UCSD-AML1 (cell line): ENCODE results near the gene PGAP6.
A peak's percentile ranks its signal among the peaks of the same experiment; 100 is the strongest.
"Not testable (repeated sequence)": the region's sequence is repeated elsewhere in the genome, so short reads cannot be mapped to it uniquely, and the experiment has no call there.

Experiments
- DNase-seq: peaks from one replicate; lab custom pipeline; 2025; ENCODE audit not compliant: unreplicated experiment; lab: John Stamatoyannopoulos, UW

The PGAP6 gene

DNA sequence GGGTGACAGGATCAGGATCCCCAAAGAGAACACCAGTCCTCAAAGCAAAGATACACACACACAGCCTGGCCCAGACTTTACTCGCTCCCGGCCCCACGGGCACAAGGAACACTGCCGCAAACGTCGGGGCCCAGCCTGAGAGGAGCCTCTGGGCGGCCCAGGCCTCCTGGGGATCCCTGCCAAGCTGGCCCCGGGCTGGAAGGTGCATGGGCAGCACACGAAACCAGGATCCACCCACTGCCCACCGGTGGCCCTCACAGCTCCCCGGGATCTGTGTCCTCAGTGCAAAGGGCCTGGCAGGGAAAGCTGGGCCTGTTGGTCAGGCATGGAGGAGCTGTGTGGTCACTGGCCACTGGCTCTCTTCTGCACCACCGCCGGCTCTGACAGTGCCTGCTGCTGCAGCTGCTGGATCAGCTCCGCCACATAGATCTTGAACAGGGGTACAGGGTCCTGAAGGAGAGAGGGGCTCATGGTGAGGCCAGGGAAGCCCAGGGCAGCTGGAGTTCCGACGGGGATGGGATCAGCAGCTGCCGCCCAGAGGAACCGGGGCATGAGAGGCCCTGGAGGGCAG is 14.4 kb downstream of the PGAP6 start:
- DNase-seq = no peak

DNA sequence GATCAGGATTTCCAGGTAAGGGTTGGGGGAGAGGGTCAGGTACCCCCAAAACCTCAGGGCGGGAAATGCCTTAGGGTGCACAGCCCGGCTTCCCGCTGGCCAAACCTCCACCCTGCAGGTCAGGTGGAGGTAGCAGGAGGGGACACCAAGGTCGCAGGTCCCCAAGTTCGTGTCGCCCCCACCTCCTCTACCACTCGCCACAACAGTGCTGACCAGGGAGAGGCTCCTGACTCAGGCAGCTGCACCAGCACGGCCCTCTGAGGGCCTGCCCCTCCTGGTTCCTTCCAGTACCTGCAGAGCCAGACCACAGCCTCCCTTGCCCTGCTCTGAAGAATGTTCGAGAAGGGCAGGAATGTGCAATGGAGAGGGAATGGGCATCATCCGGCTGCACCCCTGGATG is 15.3 kb downstream of the PGAP6 start:
- DNase-seq = no peak

DNA sequence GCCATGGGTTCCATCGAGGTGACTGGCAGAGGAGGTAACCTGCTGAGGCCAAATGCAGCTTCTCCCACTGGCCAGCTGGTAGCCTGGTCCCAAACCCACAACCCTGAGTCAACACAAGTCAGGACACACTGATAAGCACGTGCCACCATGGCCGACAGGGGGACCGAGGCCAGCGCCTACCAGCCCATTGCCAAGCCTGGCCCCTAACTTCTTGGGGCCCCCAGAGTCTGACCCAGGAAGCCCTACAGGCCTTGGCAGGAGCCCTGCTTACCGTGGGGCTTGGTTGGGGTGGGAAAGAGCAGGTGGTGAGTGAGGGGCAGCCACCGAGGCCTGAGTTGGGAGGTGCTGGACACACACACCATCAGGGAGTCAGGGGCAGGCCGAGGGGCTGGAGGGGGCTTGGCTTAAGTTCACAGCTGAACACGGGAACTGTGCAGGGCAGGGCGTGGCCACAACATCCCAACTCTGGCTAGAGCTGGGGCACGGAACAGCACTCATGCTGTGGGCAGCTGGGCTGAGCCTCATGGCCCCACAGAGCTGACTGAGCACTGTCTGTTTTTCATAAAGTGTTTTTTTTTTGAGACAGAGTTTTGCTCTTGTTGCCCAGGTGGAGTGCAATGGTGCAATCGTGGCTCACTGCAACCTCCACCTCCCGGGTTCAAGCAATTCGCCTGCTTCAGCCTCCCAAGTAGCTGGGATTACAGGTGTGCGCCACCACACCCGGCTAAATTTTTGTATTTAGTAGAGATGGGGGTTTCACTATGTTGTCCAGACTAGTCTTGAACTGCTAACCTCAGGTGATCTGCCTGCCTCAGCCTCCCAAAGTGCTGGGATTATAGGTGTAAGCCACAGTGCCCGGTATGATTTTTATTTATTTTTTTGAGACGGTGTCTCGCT is 16.9 kb downstream of the PGAP6 start:
- DNase-seq = no peak

DNA sequence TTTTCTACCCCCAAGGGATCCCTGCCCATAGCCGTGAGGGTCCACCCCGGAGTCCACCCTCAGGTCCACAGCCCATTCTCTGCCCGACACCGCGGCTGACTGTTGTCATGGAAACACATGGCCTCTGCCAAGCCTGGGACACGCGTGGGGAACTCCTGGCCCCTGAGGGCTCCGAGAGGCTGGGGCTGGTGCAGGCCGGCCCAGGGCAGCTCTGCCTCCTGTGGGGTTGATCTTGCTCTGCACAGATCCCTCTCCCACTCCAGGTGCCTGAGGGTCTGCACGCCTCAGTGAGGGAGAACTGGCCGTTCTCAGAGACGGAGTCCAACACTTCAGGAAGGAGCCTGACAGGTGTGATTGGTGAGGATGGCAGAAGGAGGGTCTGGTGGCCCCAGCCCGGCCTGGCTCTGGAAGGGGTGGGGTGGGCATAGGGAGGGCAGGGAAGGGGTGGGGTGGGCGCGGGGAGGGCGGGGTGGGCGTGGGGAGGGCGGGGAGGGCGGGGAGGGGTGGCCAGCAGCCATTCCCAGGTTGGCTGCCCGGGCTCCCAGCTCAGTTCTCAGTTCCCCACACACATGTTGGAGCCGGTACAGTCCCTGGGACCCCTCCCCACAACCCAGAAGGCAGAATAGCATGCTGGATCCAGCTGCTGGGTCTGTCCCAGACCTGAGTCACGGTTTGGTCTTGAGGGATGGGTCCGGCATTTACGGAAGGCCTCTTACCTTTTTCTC is 17.9 kb downstream of the PGAP6 start:
- DNase-seq = no peak

DNA sequence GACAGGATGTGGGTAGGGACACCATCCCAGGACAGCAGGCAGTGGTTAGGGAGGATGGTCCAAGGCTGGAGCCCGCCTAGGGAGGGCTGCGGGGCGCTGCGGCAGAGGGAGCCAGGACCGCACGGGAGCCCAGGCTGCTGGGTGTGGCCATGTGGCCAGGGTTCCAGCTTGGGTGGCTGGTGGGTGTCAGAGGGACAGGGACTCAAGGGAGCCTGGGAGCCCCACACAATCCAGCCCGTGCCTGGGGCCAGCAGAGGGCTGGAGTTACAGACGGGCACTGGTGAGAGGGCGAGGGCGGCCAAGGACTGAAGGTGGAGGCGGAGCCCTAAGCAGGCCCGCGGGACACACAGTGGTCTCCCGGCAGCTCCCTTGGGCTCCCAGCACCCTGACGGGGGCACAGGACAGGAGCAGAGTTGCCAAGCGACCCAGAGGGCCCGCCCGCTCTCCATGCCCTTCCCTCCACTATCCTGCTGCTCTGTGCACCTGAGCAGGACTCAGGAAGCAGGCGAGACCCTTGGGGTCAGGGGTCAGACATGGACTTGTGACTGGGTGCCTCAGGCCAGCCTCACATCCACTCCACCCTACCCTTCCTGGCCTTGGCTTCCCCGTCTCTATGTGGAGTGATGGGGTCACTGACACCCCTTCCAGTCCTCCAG is 18.5 kb downstream of the PGAP6 start:
- DNase-seq = no peak

DNA sequence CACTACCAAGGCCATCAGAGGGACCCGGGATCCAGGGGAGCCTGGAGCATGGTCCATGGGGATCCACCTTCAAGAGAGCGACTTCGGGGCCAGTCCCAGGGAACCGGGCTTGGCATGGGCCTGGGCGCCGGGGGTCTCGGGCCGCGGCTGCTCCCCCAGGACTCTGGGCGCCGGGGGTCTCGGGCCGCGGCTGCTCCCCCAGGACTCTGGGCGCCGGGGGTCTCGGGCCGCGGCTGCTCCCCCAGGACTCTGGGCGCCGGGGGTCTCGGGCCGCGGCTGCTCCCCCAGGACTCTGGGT is 19.1 kb downstream of the PGAP6 start:
- not testable (repeated sequence) for DNase-seq

DNA sequence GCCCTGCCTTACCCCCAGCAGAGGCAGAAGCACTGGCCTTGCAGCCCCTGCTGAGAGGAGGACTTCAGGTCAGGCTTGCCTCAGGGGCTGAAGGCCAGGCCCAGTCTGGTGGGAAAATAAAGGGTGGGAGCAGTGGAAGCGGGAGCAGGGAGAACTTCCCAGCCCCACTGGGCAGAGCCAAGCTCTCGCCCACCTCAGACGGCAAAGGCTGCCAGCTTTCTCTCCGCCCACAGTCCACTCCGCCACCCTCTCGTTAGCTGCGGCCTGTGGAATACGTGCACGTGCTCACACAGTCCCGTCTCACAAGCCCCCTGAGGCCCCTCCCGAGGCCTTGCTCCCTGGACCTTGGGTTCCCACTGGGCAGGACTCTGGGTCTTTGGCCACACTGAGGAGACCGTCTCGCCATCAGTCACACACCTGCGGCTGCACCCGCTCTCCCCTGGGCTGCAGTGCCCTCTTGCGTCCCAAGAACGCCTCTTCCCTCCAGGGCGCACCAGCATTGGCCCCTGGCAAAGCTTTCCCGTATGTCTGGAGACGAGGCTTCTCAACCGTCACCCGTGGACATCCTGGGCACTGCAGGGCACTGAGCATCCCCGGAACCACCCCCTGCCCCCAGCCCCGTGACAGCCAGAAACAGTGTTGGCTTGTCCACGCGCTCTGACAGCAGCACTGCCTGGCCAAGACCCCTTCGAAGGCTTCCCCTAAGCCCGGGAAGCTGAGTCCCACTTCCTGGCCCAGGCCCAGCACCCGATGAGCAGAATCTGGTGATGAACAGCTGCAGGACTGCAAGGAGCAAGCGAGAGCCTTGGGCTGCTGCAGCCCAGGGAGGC is 19.7 kb downstream of the PGAP6 start:
- DNase-seq = peak; percentile 65

DNA sequence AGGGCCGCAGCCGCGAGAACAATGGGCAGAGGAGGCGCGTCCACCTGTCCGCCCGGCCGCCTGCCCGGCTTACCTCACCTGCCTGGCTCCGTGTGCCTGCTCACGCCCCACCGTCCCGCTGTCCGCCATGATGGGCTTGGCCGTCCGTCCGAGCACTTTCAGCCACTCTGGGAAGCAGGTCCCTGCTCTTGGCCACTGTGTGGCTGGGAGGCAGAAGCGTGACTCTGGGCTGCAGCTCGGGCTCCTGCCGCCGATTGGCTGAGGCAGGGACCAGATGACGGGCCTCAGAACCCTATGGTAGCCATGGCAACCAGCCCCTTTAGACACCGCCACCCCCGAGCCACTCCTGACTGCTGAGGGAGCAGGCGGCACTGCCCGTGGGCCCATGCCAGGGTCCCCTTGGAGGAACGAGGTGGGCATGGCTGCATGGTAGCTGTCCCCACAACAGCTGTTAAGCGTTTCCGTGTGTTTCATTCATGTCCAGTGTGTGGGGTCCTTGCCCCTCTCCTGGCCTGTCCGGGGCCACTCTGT is 20.4 kb downstream of the PGAP6 start:
- no peak for DNase-seq

DNA sequence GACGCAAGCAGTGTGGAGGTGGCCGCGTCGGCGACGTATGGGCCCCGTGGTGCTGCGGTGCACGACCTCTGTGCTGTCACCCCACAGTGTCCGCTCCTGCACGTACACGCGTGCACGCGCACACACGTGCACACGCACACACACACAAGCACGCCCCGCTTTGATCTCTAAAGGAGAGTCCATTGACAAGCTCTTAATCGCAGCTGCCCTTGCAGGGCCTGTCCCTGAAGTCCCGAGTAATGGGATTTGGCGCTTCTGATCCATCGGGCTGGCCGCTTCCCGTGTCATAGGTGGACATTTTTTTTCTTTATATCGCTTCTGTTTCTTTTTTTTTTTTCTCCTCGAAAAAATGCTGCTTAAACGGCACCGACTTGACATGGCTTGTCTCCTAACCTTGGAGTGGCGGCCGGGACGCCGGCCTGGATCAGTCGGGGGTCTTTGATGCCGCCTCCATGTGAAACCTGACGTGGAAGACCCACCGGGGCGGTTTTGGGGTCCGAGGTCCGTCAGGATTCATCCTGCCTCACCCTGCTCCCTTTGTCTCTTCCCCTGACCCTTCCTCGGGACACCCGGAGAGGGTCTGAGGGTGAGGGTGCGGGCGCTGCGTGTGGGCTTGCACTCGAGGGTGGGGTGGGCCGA is 21.0 kb downstream of the PGAP6 start:
- DNase-seq = no peak

DNA sequence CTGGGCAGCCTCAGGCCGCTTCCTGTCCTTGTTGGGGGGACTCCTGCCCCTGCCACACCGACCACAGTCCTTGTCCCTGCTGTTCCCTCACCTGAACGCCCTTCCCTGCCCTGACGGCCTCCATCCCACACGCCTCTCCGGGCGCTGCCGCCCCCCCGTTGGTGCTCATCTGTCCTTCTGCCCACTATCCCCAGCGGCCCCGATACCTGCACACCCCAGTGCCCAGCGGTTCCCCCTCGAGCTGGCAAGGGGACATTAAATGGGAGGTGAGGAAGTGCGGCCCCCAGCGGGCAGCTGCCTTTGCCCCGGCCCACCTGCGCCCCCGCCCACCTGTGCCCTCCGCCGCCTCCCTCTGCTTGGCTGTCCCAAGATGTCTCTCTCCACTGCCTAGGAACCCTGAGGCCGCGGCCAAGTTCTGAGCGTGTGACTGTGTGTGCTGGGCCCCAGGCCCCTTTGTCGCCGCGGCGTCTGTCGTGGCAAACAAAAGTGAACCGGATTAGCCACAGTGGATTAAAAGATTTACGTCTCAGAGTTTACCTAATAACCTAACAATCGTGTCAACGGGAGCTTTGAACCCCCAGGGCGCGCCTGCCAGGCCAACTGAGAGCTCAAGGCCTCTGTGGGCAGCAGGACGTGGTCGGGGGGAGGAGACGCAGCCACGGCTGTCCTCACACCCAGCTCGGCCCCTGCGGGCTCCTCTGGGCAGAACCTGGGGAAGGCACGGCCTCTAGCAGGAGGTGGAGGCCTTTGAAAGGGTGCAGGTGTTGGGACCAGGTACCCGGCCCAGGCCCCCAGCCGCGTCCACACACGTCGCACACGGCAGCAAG is 21.7 kb downstream of the PGAP6 start:
- no peak for DNase-seq

DNA sequence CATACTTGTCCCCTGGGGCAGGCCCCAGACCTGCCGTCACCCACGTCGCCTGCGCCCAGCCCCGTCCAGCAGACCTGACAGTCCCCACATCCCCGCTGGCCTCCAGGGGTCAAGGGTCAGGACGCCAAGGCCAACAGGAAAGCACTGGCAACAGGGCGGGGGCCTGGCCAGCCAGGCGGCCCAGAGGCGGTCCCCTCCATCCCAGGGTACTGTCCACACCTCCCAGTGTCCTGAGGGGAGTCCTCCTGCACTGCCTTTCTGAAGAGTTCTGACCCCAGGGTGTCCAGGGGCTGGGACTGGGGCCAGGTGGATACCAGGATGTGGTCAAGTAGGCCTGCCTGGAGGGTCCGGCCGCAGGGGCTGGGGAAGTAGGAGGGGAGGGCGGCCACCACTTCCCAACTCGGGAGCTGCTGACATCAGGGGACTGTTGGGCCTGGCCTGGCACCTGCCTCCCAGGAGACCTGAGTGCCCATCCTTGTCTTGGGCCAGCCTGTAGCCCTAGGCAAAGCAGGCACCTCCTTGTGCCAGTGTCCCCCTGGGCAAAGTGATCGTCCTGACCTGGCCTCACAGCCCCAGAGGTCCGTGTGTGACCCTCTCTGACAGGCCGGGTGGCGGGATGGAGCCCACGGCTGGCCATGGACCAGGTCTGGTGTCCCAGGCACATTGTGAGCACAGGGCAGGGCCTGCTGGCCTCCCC is 22.6 kb downstream of the PGAP6 start:
- DNase-seq = no peak

DNA sequence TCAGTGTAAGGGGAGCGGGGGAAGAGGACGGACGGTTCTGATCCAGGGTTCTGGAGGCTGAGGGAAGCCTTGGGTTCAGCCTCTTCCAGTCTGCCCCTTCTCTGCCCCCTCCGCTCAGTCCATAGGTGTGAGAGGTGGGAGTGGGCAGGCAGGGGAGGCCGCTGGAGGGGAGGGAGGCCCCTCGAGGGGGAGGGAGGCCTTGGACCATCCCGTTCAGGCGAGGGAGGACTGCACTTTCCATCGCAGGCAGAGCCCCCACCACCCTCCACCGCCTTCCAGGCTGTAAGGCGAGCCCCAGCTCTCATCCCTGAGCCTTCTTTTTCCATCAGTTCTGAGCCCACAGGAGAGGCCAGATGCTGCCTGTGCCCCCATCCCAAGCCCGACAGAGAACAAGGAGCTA is 25.0 kb downstream of the PGAP6 start:
- no peak for DNase-seq

DNA sequence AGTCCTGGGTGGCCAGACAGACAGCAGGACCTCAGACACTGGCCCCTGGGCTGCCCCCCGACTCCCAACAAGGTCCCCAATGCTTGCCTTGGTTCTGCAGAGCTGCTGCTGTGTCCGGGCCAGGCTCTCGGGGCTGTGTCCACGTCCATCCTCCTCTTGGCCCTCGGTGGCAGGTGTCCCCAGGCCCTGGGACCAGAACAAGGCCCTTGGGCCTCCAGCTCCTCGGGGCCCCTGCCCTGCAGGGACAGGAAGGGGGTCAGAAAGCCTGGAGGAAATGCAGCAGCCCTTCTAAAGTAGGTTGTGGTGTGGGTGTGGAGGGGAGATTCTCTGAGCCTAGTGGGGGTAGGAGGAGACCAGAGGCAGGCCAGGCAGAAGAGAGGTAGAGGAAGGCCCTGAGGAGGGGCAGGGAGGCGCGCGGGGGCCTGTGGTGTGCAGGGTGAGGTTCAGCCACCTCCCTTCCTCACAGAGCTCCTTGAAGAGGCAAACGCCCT is 26.8 kb downstream of the PGAP6 start:
- no peak for DNase-seq

DNA sequence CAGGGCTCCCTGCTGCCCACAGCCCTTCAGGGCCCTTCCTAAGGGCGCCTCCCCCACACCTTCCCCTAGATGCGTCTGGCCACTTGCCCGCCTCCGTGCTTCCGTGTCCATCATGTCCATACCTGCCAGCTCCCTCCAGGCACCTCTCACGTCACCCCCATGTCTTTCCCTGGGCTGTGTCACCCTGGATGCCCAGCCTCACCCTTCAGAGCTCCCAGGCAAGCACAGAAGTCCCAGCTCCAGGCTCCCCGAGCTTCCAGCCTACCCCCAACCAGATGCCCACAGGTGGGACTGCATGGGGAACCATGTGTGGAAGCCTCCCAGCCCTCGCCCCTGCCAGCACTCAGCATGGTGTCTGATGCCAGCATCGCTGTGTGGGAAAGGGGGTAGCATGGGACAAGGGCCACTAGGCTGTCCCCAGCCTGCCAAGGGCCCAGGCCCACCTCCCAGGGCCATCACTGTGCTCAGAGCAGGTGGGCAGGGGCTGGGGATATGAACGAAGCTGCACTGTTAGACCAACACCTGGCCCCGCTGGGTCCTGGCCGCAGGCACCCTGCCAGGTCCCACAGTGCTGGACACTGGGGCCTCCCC is 27.4 kb downstream of the PGAP6 start:
- no peak for DNase-seq

DNA sequence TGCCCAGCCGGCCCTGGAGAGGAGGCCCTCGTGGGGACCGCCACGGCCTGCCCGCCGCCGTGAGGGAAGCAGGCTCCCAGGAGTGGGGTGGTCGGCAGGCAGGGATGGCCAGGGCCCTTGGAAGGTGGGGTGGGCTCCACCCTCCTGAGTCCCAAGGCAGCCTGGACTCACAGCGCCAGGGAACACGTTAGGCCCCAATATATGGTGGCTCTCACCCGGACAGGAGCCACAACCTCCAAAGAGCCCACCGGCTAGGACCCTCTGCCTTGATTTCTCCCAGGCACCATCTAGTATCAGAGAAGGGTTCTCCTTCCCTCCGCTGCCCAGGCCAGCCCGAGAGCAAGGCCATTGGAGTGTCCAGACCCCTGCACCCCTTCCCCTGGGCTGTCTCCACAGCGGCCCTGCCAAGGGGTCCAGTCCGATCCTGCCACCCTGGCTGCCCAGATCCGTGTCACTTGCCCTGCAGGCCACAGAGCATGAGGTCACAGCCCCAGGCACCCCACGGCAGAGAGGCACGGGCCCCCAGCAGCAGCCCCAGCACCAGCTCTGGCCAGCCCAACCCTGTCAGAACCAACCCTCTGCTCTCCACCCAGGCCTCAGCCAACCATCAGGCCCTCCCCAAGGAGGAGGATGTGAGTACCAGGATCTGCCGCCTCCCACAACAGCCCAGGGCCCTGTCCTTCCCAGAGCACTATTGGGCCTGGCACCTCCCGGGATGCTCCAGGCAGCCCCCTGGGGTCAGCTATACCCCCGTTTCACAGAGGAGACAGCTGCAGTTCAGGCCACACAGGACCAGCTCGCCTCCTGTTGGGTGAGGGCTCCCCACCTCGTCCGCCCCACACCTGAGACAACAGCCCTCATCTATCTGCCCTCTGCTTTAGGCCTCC is 28.1 kb downstream of the PGAP6 start:
- DNase-seq = no peak

DNA sequence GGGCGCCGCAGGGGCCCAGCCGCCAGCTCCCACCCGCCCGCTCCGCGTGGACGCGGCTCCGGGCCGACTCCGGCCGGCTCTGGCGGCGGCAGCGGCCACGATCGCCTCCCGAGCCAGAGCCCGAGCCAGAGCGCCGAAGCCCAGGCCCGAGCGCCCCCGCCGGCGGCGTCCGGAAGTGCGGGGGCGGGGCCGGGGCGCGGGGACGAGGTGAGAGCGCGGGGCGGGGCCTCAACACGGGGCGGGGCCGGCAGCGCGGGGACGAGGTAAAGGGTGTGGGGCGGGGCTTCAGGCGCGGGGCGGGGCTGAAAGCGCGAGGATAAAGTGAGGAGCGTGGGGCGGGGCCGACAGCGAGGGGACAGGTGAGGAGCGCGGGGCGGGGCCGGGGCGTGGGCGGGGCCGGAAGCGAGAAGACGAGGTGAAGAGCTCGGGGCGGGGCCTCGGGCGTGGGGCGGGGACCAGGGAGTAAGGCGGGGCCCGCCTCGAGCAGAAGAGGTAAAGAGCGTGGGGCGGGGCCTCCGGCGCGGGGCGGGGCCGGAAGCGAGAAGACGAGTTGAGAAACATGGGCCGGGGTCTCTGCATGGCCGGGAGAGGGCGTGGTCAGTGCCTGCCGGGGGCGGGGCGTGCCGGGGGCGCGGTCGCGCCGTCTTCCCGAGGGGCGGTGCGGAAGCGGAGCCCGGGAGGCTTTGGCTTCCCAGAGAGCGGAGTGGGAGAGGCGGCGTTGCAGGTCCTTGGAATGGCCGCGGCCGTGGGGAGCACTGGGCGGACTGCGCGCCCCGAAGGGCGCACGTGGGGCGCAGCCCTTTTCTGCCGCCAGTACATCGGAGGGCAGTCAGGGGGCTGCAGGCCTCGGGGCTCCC is 29.0 kb downstream of the PGAP6 start, which contains the start of gene AXIN1:
Gene AXIN1 (minus strand): TSS at position 177 of the 857 bp plus-strand sequence. CDS start 5,698 bp downstream, outside the sequence.
- DNase-seq = peak; percentile 98
